ENCODE results near the gene ACP1.

ACP1 gene

GRCh38 chr2:309954-310510, 45.3 kb downstream of the ACP1 start:
- Histone ChIP-seq H3K9me2 (ENCODE audit: low read depth, low read length) (no peaks in the 10 kb centered on the region), H3K79me2 (ENCODE audit: insufficient read depth, low read length) (no peaks in the 10 kb centered on the region), H3K36me3 (ENCODE audit: insufficient read depth, low read length) (no peaks in the 10 kb centered on the region), H3K27ac (ENCODE audit: low read depth, low read length, poor library complexity, severe bottlenecking) (no peak overlapping the region), H3K9ac (ENCODE audit: low read length) (no peak overlapping the region), H4K20me1 (ENCODE audit: insufficient read depth, low read length) (no peaks in the 10 kb centered on the region), H3K4me3 (ENCODE audit: low read depth, low read length, poor library complexity, severe bottlenecking) (no peak overlapping the region), H3K4me1 (ENCODE audit: insufficient read depth, low read length, severe bottlenecking) (peaks cover 3% of the 10 kb centered on the region), H3K9me3 (ENCODE audit: low read length) (no peaks in the 10 kb centered on the region), H3K4me2 (ENCODE audit: low read length) (no peak overlapping the region), H3K27me3 (ENCODE audit: insufficient read depth, low read length) (no peaks in the 10 kb centered on the region), H3F3A (ENCODE audit: insufficient read depth, low read length) (no peaks in the 10 kb centered on the region), H2AFZ (ENCODE audit: low read length) (no peak overlapping the region)
- no peak for TF ChIP-seq EZH2 (IDR thresholded peaks at IDR 0.05; ENCODE audit: borderline replicate concordance, low read length)
- no peak for TF ChIP-seq CTCF (IDR thresholded peaks at IDR 0.05; ENCODE audit: low read length)

GRCh38 chr2:310994-311393, 46.2 kb downstream of the ACP1 start:
- no peaks in the 10 kb centered on the region for H3F3A ChIP-seq (ENCODE audit: insufficient read depth, low read length)
- H2AFZ ChIP-seq (ENCODE audit: low read length) = no peak overlapping the region
- H3K4me3 ChIP-seq (ENCODE audit: low read depth, low read length, poor library complexity, severe bottlenecking) = no peak overlapping the region
- H3K79me2 ChIP-seq (ENCODE audit: insufficient read depth, low read length) = no peaks in the 10 kb centered on the region
- no peaks in the 10 kb centered on the region for H3K27me3 ChIP-seq (ENCODE audit: insufficient read depth, low read length)
- no peak overlapping the region for H3K9ac ChIP-seq (ENCODE audit: low read length)
- no peak overlapping the region for H3K4me2 ChIP-seq (ENCODE audit: low read length)
- H3K9me3 ChIP-seq (ENCODE audit: low read length) = no peaks in the 10 kb centered on the region
- TF ChIP-seq CTCF (IDR thresholded peaks at IDR 0.05; ENCODE audit: low read length) = no peak
- no peak for TF ChIP-seq EZH2 (IDR thresholded peaks at IDR 0.05; ENCODE audit: borderline replicate concordance, low read length)
- H3K4me1 ChIP-seq (ENCODE audit: insufficient read depth, low read length, severe bottlenecking) = peaks cover 3% of the 10 kb centered on the region
- H3K9me2 ChIP-seq (ENCODE audit: low read depth, low read length) = no peaks in the 10 kb centered on the region
- H3K27ac ChIP-seq (ENCODE audit: low read depth, low read length, poor library complexity, severe bottlenecking) = no peak overlapping the region
- no peaks in the 10 kb centered on the region for H4K20me1 ChIP-seq (ENCODE audit: insufficient read depth, low read length)
- no peaks in the 10 kb centered on the region for H3K36me3 ChIP-seq (ENCODE audit: insufficient read depth, low read length)

- Histone ChIP-seq H2AFZ (ENCODE audit: low read length) (no peak overlapping the region), H3K9me2 (ENCODE audit: low read depth, low read length) (no peaks in the 10 kb centered on the region), H3F3A (ENCODE audit: insufficient read depth, low read length) (no peaks in the 10 kb centered on the region), H3K27me3 (ENCODE audit: insufficient read depth, low read length) (no peaks in the 10 kb centered on the region), H4K20me1 (ENCODE audit: insufficient read depth, low read length) (no peaks in the 10 kb centered on the region), H3K4me1 (ENCODE audit: insufficient read depth, low read length, severe bottlenecking) (peaks cover 3% of the 10 kb centered on the region), H3K36me3 (ENCODE audit: insufficient read depth, low read length) (no peaks in the 10 kb centered on the region; the same call in 1 of the 2 replicates), H3K4me2 (ENCODE audit: low read length) (no peak overlapping the region), H3K27ac (ENCODE audit: low read depth, low read length, poor library complexity, severe bottlenecking) (no peak overlapping the region), H3K9ac (ENCODE audit: low read length) (no peak overlapping the region), H3K9me3 (ENCODE audit: low read length) (no peaks in the 10 kb centered on the region), H3K4me3 (ENCODE audit: low read depth, low read length, poor library complexity, severe bottlenecking) (no peak overlapping the region), H3K79me2 (ENCODE audit: insufficient read depth, low read length) (no peaks in the 10 kb centered on the region)
- TF ChIP-seq CTCF (IDR thresholded peaks at IDR 0.05; ENCODE audit: low read length) = no peak
- TF ChIP-seq EZH2 (IDR thresholded peaks at IDR 0.05; ENCODE audit: borderline replicate concordance, low read length) = no peak
Measured at GRCh38 chr2:313991-314390, 49.2 kb downstream of the ACP1 start.
